ENCODE data around the gene GPANK1.
"Not testable (repeated sequence)": the region's sequence is repeated elsewhere in the genome, so short reads cannot be mapped to it uniquely, and the experiment has no call there.

GPANK1 gene

GRCh38 chr6:31664790-31665500 is at the start of gene GPANK1:
Gene GPANK1, minus strand, starts transcription at chr6:31664997. Its CDS starts 519 bp downstream, at chr6:31664478.
- DNase-seq = peak; percentile 84

DNA sequence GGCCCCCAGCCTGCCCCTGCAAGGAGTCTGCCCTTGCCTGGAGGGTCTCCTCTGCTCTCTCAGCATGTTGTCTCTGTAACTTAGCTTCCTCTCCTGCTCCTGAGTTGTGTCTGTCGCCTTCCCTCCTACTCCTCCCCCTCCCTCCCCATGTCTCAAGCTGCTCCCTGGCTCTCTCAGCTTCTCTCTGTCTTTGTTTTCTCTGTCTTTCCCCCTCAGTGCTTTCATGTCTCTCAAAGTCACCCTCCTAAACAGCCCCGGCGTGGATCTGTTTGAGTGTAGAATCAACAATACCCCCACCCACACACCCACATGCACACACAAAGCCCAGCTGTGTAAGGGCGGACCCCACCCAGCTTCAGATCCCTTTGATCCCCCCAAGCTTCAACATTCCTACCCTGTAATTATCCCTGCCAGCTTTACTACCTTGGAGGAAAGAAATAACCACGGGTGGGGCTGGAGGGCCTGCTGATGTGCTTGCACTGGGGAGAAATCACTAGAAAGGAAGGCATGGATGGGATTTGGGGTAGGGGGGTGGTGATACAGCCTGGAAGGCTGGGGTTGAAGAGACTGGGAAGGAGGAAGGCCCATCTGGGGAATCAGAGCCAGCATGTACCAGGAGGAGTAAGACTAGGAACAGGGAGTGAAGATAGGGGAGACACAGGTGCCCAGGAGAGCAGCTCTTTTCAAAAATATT is 49.3 kb upstream of the GPANK1 start:
- DNase-seq = no peak

DNA sequence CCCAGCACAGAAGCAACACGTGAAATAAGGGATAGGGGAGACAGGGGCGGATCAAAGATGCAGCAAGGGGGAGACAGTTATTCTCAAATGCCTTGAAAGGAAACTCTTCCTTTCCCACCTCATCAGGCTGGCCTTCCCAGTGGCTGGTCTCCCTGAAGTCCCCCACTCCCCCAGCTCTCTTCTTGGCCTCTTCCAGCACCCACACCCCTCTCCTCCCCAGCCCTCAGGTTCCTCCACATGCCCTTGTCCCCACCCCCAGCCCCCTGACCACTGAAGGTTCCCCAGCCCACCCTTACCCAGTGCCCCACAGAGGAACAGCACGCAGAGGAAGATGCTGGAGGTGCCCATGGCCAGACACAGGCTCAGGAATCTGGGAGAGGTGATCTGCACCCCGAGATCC is 48.7 kb upstream of the GPANK1 start:
- no peak for DNase-seq

GRCh38 chr6:31712296-31712695 is 47.5 kb upstream of the GPANK1 start:
- DNase-seq = no peak

- DNase-seq = no peak
Observed at GRCh38 chr6:31711233-31711632, 46.4 kb upstream of the GPANK1 start.

DNA sequence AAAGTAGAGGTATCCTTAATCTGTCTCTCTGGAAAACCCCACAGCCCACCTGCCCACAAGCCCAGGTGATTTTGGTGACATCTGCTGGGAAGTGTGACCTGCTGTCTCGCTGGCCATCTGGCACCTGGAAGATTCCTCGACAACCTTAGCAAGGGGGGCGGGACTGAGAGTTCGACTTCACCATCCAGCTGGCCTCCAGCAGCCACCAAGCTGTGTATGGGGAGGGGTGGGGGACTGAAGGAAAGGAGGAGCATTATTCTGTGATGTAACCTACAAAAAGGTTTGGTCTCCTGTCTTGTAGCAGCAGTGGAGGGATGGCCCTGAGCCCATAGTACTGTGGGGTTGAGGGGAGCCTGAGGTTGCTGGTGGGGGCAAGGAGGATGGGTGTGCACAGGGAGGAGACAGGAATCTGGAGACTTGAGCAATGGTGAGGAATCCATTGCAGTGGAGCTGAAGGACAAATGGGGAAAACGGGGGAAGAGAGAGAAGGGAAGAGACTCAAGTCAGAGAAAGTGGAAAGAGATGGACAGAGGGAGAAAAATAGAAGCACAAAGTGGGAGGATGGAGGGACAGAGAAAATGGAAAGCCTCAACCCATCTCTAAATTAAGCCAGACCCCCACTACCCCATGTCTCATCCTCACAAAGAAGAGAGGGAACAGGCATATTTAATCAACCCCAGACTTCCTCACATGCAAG is 45.9 kb upstream of the GPANK1 start:
- DNase-seq = no peak

GRCh38 chr6:31709157-31709556 is 44.4 kb upstream of the GPANK1 start:
- DNase-seq = not testable (repeated sequence)

DNA sequence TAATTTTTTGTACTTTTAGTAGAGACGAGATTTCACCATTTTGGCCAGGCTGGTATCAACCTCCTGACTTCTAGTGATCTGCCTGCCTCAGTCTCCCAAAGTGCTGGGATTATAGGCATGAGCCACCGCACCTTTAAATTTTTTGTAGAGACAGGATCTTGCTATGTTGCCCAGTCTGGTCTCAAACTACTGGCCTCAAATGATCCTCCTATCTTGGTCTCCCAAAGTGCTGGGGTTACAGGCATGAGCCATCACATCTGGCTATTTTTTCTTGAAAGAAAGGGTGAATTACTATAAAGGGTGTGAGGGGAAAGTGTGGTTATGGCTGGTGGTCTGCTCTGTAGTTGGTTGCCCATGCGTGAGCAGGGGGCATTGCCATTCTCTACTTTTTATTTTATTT is 43.4 kb upstream of the GPANK1 start:
- DNase-seq = no peak

- DNase-seq = no peak
Observed at GRCh38 chr6:31707701-31708100, 42.9 kb upstream of the GPANK1 start.

- DNase-seq = no peak
Observed at GRCh38 chr6:31706599-31706998, 41.8 kb upstream of the GPANK1 start, which contains the start of gene LY6G6F. Gene LY6G6F, plus strand, starts transcription at chr6:31706866. Its CDS starts 41 bp downstream, at chr6:31706907.

DNA sequence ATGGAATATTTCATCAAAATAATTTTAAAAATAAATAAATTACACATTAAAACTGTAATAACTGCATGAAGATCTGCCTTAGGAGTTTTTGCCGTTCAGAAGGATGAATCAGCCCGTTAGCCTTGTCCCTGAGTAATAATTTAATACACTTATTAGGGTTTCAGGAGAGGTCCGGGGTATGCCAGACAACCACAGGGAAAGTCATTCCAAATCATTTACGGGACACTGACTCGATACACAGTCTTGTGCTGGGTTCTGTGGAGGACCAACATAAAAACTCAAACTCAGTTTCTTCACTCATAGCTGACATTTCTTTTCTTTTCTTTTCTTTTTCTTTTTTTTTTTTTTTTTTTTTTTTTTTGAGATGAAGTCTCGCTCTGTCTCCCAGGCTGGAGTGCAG is 41.1 kb upstream of the GPANK1 start:
- no peak for DNase-seq

GRCh38 chr6:31702819-31703716 is 38.3 kb upstream of the GPANK1 start, which contains the start of gene ABHD16A:
Gene ABHD16A, minus strand, starts transcription at chr6:31703324. Its CDS starts 43 bp downstream, at chr6:31703281.
- peak; percentile 95 for DNase-seq

GRCh38 chr6:31702405-31702818 is 37.6 kb upstream of the GPANK1 start:
- no peak for DNase-seq

DNA sequence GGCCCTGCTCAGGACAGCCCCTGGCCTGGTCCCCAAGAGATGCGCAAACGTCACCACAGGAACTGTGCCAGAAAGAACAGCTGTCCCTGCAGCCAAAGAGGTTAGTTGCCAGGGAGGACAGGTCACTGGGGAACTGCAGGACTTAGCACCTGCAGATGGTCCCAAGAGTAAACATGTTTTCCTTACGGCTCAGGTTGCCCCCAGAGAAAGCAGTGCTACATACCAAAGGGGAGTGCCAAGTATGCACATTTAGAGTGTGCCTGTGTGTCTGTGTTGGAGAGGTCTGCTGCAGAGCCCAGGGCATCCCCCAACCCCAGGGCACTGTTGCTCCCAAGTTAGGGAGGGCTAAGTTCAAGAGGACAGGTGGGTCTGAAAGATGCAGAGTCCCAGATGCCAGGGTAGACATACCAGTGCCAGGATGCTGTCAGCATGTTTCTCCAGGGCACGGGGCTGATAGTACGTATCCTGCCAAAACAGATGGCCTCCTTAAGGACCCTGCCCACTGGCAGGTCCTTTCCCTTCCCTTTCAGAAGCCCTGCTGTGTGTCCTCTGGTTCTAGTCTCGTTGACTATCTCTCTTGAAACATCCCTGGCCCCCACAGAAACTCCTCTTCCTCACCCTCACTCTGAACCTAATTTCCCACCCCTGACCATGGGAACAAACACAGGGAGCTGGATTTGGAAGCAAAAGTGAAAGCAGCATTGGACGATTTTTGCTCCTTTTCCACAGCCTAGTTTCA is 37.0 kb upstream of the GPANK1 start:
- DNase-seq = no peak

DNA sequence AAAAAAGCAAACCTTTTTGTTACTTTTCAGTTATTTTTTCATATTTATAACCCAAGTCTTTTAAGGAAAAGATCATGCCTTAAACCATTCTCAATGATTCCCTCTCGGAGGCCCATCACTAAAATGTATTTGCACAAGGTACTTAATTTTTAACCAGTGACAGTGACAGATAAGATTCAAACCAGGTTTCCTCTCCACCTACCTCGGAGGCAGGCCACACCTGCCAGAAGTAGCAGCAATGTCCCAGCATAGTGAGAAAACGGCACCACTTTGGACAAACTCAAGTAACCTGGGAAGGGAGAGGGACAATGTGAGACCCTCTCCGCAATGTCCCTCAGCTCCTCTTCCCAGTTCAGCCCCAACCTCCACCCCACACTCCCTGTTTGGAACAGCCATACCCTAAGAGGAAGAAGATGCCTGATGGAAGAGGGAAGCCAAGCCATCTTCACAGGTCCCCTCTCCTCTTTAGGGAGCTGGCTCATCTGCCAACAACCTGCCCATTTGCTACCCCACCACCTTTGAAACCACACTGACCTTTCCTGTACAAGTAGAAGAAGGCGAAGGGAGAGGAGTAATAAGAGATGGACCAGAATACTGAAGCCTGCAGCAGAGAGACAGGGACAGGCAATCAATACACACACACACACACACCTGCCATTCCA is 36.1 kb upstream of the GPANK1 start:
- no peak for DNase-seq

DNA sequence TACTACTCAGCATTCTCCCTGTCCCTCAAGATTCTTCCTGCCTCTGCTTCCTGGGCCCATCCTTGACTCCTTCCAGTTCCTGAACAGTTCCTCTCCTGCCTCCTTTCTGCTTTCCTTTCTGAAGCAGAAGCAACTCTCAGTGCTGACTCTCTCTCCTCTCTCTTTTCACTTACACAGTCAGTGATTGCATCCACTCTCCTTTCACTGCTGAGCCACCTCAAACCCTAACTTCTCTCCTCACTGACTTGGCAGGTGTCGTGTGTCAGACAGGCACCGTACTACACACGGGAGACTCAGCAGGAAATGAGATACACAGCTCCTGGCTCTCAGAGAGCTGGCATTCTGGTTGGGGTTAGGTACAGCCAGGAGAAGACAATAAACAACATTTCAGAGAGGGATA is 32.8 kb upstream of the GPANK1 start:
- no peak for DNase-seq

DNA sequence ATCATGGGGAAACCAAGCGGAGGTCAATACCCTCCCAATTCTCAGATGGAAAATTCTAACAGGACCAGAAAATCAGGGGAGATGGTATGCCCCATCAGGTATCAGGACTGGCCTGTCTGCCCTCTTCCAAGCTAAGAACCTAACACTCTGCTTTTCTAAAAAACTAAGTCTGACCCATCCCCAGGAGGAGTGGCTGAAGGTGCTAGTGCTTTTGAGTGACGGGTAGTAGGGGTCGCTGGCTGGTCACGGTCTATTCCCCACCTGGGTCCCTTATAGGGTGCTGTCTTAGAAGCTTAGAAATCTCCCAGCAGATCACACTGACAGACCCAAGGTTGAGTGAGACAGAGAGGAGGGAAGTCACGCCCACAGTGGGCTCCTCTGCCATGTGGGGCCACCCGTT is 28.7 kb upstream of the GPANK1 start:
- DNase-seq = no peak

DNA sequence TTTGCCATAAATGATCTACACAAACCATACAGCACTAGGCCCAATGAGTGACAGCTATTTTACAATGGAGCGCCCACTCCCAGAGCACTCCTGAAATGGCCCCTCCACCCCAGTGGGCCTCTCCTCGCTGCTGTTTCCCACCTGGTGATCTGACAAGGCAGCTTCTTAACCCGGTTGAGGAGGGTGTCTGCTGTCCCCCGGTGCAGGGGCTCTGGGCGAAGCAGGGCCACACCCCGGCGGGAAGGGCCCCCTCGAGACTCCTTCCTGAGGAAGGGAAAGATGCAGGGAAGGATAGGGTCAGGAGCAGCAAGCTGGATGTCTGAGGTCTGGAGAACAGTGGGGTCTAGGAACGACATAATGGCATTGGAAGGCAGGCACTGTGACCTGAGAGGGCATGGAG is 28.1 kb upstream of the GPANK1 start:
- no peak for DNase-seq

GRCh38 chr6:31692353-31692752 is 27.6 kb upstream of the GPANK1 start:
- no peak for DNase-seq

DNA sequence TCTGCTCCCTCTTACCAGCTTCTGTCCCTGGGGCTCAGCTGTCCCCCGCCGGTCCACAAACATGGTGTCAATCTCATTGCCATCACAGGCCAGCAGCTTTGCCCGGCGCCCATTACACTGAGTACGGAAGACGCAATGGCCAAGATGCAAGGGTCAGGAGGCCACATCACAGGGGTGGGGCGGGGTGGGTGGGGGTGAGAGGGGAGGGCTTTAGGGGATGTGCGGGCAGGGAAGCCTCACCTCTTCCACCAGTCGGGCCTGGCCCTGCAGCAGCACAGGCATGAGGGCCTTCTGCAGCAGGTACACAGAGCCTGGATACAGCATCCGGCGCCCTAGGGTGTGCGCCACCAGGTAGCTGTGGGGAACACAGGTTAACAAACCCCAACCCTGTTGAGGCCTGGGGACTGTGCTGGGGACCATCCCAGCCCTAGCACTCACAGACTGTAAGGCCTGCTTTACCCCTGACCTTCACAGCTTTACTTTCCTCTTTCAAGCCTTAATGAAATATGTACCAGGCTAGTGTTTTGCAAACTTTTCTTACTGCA is 26.8 kb upstream of the GPANK1 start:
- DNase-seq = no peak

DNA sequence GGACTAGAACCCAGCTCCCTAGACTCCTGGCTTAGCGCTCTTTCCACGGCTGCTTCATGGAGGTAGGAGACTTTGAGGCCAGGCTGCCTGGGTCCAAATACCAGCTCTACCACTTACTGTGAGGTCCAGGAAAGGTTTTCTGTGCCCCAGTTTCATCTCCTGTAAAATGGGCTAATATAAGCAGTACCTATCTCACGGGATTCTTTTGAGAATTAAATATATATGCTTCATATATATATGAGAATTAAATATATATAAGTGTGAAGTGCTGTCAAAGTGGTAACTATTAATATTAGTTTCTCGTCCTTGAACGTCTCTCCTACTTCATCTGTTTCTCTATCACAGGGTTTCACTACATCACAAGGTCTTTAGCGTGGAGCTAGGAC is 26.3 kb upstream of the GPANK1 start:
- no peak for DNase-seq
